ENCODE measurements around the gene ZDHHC14.

Gene ZDHHC14

GRCh38 chr6:157400676-157401075, 19.7 kb downstream of the ZDHHC14 start:
- H3K9me2 ChIP-seq (replicated peaks; ENCODE audit: insufficient read depth, low read length), result no peaks in the 10 kb centered on the region
- no peak overlapping the region for H2AFZ ChIP-seq (ENCODE audit: low read depth, low read length, severe bottlenecking)
- H3K79me2 ChIP-seq (ENCODE audit: insufficient read depth, low read length), result no peaks in the 10 kb centered on the region
- no peaks in the 10 kb centered on the region for H3K36me3 ChIP-seq (ENCODE audit: low read length)
- peaks cover 12% of the 10 kb centered on the region; the same call in 1 of the 2 replicates for H3K9me3 ChIP-seq (ENCODE audit: insufficient read depth, low read length)
- H3K4me3 ChIP-seq (ENCODE audit: insufficient read depth, low read length, poor library complexity, severe bottlenecking), result no peak overlapping the region
- H3K9ac ChIP-seq (ENCODE audit: low read length), result no peak overlapping the region
- no peak overlapping the region for H3K4me2 ChIP-seq (ENCODE audit: low read depth, low read length, poor library complexity, severe bottlenecking)
- TF ChIP-seq EZH2phosphoT487 (conservative IDR thresholded peaks at IDR 0.05; ENCODE audit: low read length) (no peak), CTCF (IDR thresholded peaks at IDR 0.05; ENCODE audit: insufficient read depth, low read length, poor library complexity, severe bottlenecking) (no peak)
- H3K27me3 ChIP-seq (ENCODE audit: low read length), result no peaks in the 10 kb centered on the region
- no peak overlapping the region for H3K27ac ChIP-seq (ENCODE audit: low read depth, low read length)
- H3F3A ChIP-seq (ENCODE audit: insufficient read depth), result no peaks in the 10 kb centered on the region
- H4K20me1 ChIP-seq (ENCODE audit: low read depth, low read length), result no peaks in the 10 kb centered on the region; the same call in 1 of the 2 replicates

DNA sequence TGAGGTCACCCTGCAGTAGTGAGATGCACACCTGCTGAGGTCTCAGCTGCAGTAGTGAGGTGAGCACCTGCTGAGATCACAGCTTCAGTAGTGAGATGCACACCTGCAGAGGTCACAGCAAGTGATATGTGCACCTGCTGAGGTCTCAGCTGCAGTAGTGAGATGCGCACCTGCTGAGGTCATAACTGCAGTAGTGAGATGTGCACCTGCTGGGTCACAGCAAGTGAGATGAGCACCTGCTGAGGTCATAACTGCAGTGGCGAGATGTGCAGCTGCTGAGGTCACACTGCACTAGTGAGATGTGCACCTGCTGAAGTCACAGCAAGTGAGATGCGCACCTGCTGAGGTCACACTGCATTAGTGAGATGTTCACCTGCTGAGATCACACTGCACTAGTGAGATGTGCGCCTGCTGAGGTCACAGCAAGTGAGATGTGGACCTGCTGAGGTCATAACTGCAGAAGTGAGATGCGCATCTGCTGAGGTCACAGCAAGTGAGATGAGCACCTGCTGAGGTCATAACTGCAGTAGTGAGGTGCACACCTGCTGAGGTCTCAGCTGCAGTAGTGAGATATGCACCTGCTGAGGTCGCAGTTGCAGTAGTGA, 20.8 kb downstream of the ZDHHC14 start:
- Histone ChIP-seq H3K4me3 (ENCODE audit: insufficient read depth, low read length, poor library complexity, severe bottlenecking) (no peak overlapping the region), H4K20me1 (ENCODE audit: low read depth, low read length) (no peaks in the 10 kb centered on the region; the same call in 1 of the 2 replicates), H3K27me3 (ENCODE audit: low read length) (no peaks in the 10 kb centered on the region), H3K9me3 (ENCODE audit: insufficient read depth, low read length) (peaks cover 12% of the 10 kb centered on the region; the same call in 1 of the 2 replicates), H2AFZ (ENCODE audit: low read depth, low read length, severe bottlenecking) (no peak overlapping the region), H3K4me2 (ENCODE audit: low read depth, low read length, poor library complexity, severe bottlenecking) (no peak overlapping the region), H3K27ac (ENCODE audit: low read depth, low read length) (no peak overlapping the region), H3F3A (ENCODE audit: insufficient read depth) (no peaks in the 10 kb centered on the region), H3K36me3 (ENCODE audit: low read length) (no peaks in the 10 kb centered on the region), H3K79me2 (ENCODE audit: insufficient read depth, low read length) (no peaks in the 10 kb centered on the region), H3K9ac (ENCODE audit: low read length) (no peak overlapping the region), H3K9me2 (replicated peaks; ENCODE audit: insufficient read depth, low read length) (no peaks in the 10 kb centered on the region)
- TF ChIP-seq CTCF (IDR thresholded peaks at IDR 0.05; ENCODE audit: insufficient read depth, low read length, poor library complexity, severe bottlenecking) (no peak), EZH2phosphoT487 (conservative IDR thresholded peaks at IDR 0.05; ENCODE audit: low read length) (no peak)

DNA sequence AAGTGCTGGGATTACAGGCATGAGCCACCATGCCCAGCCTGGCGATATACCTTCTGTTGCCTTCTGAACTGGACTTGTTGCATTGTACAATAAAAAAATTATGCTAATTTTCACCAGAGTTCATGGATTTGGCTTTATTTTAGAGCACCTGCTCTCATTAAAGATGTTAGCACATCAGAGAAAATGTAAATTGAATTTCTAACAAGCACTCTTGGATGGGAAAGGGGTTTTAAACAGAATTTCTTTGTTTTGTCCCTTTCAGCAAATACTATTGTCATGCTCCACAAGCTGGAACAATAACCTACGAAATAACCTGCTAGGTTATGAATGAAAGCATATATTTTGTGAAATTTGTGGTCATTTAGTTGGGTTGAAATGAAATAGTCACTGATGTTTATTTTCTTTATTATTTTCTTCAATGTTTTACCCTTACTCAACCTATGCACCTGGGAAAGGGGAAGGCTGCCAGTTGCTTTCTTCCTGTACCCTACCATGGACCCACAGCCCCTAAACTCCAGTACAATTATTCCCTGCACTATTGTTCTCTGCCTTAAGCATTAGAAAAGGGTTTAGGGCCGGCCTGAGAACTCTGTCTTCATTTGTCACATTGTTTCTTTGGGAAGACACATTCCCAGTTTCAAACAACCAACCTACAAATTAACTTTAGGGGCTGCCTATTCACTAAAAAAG, 22.2 kb downstream of the ZDHHC14 start:
- no peak overlapping the region for H3K27ac ChIP-seq (ENCODE audit: low read depth, low read length)
- H3K4me2 ChIP-seq (ENCODE audit: low read depth, low read length, poor library complexity, severe bottlenecking), result no peak overlapping the region
- no peaks in the 10 kb centered on the region for H3K79me2 ChIP-seq (ENCODE audit: insufficient read depth, low read length)
- H2AFZ ChIP-seq (ENCODE audit: low read depth, low read length, severe bottlenecking), result no peak overlapping the region
- H3K9ac ChIP-seq (ENCODE audit: low read length), result no peak overlapping the region
- H4K20me1 ChIP-seq (ENCODE audit: low read depth, low read length), result no peaks in the 10 kb centered on the region; the same call in 1 of the 2 replicates
- no peaks in the 10 kb centered on the region for H3F3A ChIP-seq (ENCODE audit: insufficient read depth)
- H3K9me2 ChIP-seq (replicated peaks; ENCODE audit: insufficient read depth, low read length), result no peaks in the 10 kb centered on the region
- H3K36me3 ChIP-seq (ENCODE audit: low read length), result no peaks in the 10 kb centered on the region
- H3K9me3 ChIP-seq (ENCODE audit: insufficient read depth, low read length), result peaks cover 12% of the 10 kb centered on the region; the same call in 1 of the 2 replicates
- TF ChIP-seq EZH2phosphoT487 (conservative IDR thresholded peaks at IDR 0.05; ENCODE audit: low read length), result no peak
- TF ChIP-seq CTCF (IDR thresholded peaks at IDR 0.05; ENCODE audit: insufficient read depth, low read length, poor library complexity, severe bottlenecking), result no peak
- H3K27me3 ChIP-seq (ENCODE audit: low read length), result no peaks in the 10 kb centered on the region
- H3K4me3 ChIP-seq (ENCODE audit: insufficient read depth, low read length, poor library complexity, severe bottlenecking), result no peak overlapping the region
